Uterus (tissue), 2 donors: ENCODE results near the gene MYH14.

Experiments used
- CTCF ChIP-seq, 4 experiments: fragments of 200-600 bp in 2 of 4; fragments of 450-650 bp in 2 of 4; sonication (generic) in 2 of 4; IDR thresholded peaks; one replicate each; pipeline ENCODE4 v1.5.1; 2016 to 2019; ENCODE audit warnings: antibody characterized with exemption in 4 of 4, mild to moderate bottlenecking in 2 of 4, moderate library complexity in 1 of 4
- POLR2A ChIP-seq, 2 donors: fragments of 450-650 bp; IDR thresholded peaks; one replicate each; pipeline ENCODE4 v1.6.1; 2016; ENCODE audit warnings: antibody characterized with exemption in 2 of 2, mild to moderate bottlenecking in 1 of 2, moderate library complexity in 1 of 2

- TF ChIP-seq CTCF (IDR thresholded peaks at IDR 0.05) (no peak), POLR2A (IDR thresholded peaks at IDR 0.05) (no peak)
Observed at GRCh38 chr19:50214699-50215543, 11.5 kb downstream of the MYH14 start.
